Posterior vena cava (tissue), 2 donors: ENCODE results near the gene PLEKHH2. TPM values are rescaled to one million over a fixed set of nuclear protein-coding genes. Genes with fewer than 3 reads are reported as not detected.
"Not testable (repeated sequence)": the region's sequence is repeated elsewhere in the genome, so short reads cannot be mapped to it uniquely, and the experiment has no call there.

Experiments
- DNase-seq: peaks from one replicate; pipeline ENCODE4 v3.0.0-alpha.2; 2020; ENCODE audit warnings: low spot score
- intact Hi-C, 2 donors: fragments of 100-400 bp; cut with DNase I; formaldehyde crosslinking; loops; one replicate each; pipeline versions ENCODE4 v1.14.1 to v1.14.2; 2022 to 2023
- long read RNA-seq, 2 donors: library from polyadenylated mRNA; unstranded; transcript quantifications; one replicate each; pipeline ENCODE4 v2.0.0, GENCODE V29; 2020 to 2021
- total RNA-seq, 2 donors: library from RNA; stranded (reverse); fragmentation: NEBNext Ultra II Directional; extraction: Animal tissue kit (Norgen Biotek cat#: 25700); gene quantifications; one replicate each; pipeline ENCODE4 v1.2.1, GENCODE V29; 2021
- donor health status: DM: yes; HTN: yes; CAD: no.
- donor health status: DM: yes; HTN: yes; CAD: no.

PLEKHH2 gene
- 10 to 100 TPM; 19.9 to 22.8 TPM for total RNA-seq
- long read RNA-seq, donor 1, partial matches to known transcripts: 1 of 1 reads
- long read RNA-seq, donor 1, other reads (novel, unspliced or antisense): 0 of 1 reads
- long read RNA-seq, donor 2, partial matches to known transcripts: 0 of 2 reads
- long read RNA-seq, donor 2, other reads (novel, unspliced or antisense): 2 of 2 reads

- DNase-seq: peak; percentile 97
- intact Hi-C loops: no loop called here
Measured at GRCh38 chr2:43637030-43637803, at the start of gene PLEKHH2. PLEKHH2 (plus strand) TSS chr2:43637260; CDS start chr2:43644674, 7,414 bp downstream.

DNA sequence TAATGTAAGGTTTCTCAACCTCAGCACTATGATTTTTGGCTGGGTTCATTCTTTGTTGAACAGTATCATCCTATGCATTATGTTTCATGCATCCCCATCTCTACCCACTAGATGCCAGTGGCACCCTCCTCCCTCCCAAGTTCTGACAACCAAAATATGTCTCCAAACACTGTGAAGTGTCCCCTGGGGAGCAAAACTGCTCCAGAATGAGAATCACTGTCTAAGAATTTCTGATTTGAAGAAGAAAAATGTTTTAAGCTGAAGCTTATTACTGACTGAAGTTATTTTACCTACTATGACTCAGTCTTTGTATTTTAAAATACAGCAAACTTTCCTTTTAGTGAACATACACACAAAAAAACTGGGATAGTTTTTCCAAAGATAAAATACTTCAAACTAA is 44.6 kb upstream of the PLEKHH2 start:
- intact Hi-C loops: no loop called here
- no peak for DNase-seq

DNA sequence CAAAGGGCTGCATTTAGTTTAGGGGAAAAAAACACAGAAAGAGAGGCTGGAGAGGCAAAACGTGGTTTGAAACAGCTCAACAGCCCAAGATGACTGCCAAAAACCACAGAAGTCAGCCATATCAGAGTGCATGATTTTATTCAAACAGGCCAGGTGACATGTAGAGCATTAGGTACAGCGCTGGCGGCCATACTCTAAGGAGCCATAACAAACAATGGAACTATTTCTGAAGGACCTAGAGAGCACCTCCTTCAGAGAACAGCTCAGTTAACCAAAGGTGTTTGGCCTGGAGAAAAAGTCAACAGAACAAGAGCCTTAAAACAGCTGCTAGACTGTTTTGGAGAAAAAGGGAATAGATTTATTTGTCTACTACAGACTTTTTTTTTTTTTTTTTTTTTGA is 43.8 kb upstream of the PLEKHH2 start:
- no peak for DNase-seq
- intact Hi-C loops: no loop called here

DNA sequence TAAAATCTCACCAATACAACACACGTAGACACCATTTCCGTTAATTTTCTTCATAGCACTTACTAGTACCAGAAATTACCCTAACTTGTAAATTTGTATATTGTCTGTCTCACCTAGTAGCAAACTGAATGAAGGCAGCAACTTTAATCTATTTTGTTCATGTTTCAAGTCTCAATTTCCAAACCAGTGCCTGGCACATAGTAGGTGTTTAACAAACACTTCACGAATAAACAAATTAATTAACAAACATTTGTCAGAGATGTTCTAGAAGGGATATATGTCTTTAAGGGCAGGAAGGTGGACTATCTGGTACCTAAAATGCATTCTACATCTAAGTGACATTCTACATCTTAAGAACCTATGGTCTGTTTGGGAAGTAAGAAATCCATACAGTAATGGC is 42.2 kb upstream of the PLEKHH2 start:
- intact Hi-C loops: no loop called here
- no peak for DNase-seq

- DNase-seq: peak; percentile 100
- intact Hi-C loops: no loop called here
Measured at GRCh38 chr2:43595603-43596412, 41.3 kb upstream of the PLEKHH2 start, which contains the start of gene THADA. THADA (minus strand) TSS chr2:43596038; CDS start chr2:43592392, 3,646 bp downstream.

- intact Hi-C loops, DNase-seq: not testable (repeated sequence)
Measured at GRCh38 chr2:43600596-43600995, 36.5 kb upstream of the PLEKHH2 start.

DNA sequence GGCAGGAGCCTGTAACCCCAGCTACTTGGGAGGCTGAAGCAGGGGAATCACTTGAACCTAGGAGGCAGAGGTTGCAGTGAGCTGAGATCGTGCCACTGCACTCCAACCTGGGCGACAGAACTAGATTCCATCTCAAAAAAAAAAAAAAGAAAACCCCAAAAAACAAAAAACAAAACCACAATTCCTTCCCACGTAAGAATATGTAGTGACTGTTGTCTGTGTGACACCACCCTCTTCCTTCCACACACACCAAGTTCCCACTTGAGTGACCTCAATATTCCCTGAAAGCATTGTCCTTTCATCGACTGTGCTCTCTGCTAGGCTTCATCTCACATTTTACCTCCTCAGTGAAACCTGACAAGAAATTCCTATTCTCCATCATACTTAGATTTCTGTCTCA is 32.4 kb upstream of the PLEKHH2 start:
- intact Hi-C loops: no loop called here
- DNase-seq: no peak

GRCh38 chr2:43605079-43605655 is 31.9 kb upstream of the PLEKHH2 start:
- no peak for DNase-seq
- intact Hi-C loops: no loop called here

- intact Hi-C loops: no loop called here
- no peak for DNase-seq
Measured at GRCh38 chr2:43605851-43606250, 31.2 kb upstream of the PLEKHH2 start.

- no peak for DNase-seq
- intact Hi-C loops: no loop called here
Measured at GRCh38 chr2:43609290-43609918, 27.7 kb upstream of the PLEKHH2 start.

DNA sequence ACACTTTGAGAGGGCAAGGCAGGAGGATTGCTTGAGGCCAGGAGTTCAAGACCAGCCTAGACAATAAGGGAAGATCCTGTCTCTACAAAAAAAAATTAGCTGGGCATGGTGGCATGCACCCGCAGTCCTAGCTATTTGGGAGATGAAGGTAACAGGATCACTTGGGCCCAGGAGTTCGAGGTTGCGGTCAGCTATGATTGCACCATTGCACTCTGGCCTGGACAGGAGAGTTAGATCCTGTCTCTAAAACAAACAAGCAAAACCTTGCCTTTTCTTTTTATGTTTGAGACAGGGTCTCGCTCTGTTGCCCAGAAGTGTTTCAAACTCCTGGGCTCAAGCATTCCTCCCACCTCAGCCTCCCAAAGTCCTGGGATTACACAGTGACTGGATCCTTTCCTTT is 26.7 kb upstream of the PLEKHH2 start:
- intact Hi-C loops: loop anchor here in 1 of 2 donors (10.0 kb wide), 1 partner anchor 64 kb away; the partner anchor contains the start of gene C1GALT1C1L
- no peak for DNase-seq

DNA sequence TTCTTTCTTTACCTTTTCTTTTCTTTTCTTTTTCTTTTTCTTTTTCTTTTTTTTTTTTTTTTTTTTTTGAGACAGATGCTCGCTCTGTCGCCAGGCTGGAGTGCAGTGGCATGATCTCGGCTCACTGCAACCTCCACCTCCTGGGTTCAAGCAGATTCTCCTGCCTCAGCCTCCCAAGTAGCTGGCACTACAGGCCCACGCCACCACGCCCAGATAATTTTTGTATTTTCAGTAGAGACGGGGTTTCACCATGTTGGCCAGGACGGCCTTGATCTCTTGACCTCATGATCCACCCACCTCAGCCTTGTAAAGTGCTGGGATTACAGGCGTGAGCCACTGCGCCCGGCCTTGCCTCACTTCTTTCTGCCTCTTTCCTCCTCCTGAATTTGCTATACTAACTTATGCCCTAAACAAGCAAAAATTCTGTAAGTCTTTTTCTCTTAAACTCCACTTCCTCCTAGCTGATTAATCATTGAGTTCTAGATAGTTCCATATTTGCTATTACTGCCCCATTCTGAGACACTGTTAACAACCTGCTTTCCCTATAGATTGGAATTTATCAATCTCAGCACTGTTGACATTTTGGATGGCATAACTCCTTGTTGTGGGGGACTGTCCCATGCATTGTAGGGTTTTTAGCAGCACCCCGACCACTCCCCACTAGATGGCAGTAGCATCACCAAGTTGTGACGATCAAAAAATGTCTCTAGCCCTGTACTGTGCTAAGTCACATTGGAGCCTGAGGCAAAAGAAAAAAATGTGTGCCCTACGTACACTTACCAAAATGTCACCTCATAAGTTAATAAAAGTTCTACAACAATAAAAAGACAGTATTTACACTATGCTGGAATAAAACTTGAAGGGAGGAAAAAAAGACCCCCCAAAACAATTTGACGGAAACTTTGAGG is 24.8 kb upstream of the PLEKHH2 start:
- no peak for DNase-seq

GRCh38 chr2:43612944-43613343 is 24.1 kb upstream of the PLEKHH2 start:
- DNase-seq: no peak
- intact Hi-C loops: loop anchor here in 1 of 2 donors (10.0 kb wide), 1 partner anchor 62 kb away; the partner anchor contains the start of gene C1GALT1C1L

More for the DNA sequence above, 24.8 kb upstream of the PLEKHH2 start:
- intact Hi-C loops: loop anchor here in 1 of 2 donors (10.0 kb wide), 1 partner anchor 63 kb away; the partner anchor contains the start of gene C1GALT1C1L

DNA sequence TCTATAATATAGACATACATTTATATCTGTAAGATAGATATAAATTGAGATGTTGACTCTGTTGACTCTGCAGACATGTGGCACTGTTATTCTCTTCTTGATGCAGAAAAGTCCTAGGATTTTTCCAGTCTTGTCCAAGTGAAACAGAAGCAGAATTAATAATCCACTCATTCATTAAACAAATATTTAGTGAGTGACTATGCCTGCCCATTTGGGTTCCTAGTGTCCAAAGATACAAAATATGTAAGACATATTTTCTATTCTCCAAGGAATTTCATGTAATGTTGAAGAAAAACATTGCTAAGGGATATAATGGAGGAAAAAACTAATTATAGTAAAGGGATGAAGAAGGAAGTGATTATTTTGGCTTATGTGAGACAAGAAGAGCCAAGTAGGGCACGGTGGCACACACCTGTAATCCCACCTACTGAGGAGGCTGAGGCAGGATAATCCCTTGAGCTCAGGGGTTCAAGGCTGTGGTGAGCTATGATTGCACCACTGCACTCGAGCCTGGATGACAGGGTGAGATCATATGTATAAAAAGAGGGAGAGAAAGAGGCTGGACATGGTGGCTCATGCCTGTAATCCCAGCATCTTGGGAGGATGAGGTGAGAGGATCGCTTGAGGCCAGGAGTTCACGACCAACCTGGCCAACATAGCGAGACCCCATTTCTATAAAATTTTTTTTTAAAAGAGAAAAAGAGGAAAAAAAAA is 19.9 kb upstream of the PLEKHH2 start:
- intact Hi-C loops: loop anchor here in 1 of 2 donors (10.0 kb wide), 1 partner anchor 58 kb away; the partner anchor contains the start of gene C1GALT1C1L
- no peak for DNase-seq

GRCh38 chr2:43619511-43619910 is 17.5 kb upstream of the PLEKHH2 start:
- no peak for DNase-seq
- intact Hi-C loops: loop anchor here in 1 of 2 donors (10.0 kb wide), 1 partner anchor 55 kb away; the partner anchor contains the start of gene C1GALT1C1L

- intact Hi-C loops: no loop called here
- DNase-seq: no peak
Measured at GRCh38 chr2:43622931-43623451, 14.1 kb upstream of the PLEKHH2 start.
